Testis (tissue), 3 donors: ENCODE data around the gene TMEFF1. TPM values are rescaled to one million over a fixed set of nuclear protein-coding genes. Genes with fewer than 3 reads are reported as not detected.

Experiments used
- DNase-seq: peaks from one replicate; pipeline ENCODE4 v3.0.0-alpha.2; 2019
- H3K27ac ChIP-seq, 2 donors: fragments of 200-600 bp; sonication (generic); one replicate each; pipeline ENCODE4 v1.5.1; 2019
- H3K27me3 ChIP-seq: fragments of 200-600 bp; sonication (generic); one replicate; pipeline ENCODE4 v1.5.1; 2019
- H3K36me3 ChIP-seq: fragments of 200-600 bp; sonication (generic); one replicate; pipeline ENCODE4 v1.5.1; 2017; ENCODE audit warnings: low read depth; ENCODE audit errors: missing control alignments
- H3K4me1 ChIP-seq: fragments of 200-600 bp; sonication (generic); one replicate; pipeline ENCODE4 v1.5.1; 2019
- H3K4me3 ChIP-seq, 2 donors: fragments of 200-600 bp; sonication (generic); one replicate each; pipeline ENCODE4 v1.5.1; 2017 to 2019
- H3K9me3 ChIP-seq: fragments of 200-600 bp; sonication (generic); one replicate; pipeline ENCODE4 v1.5.1; 2017
- CTCF ChIP-seq, 3 experiments: fragments of 450-650 bp in 2 of 3; fragments of 200-600 bp in 1 of 3; sonication (generic) in 1 of 3; IDR thresholded peaks; one replicate each; pipeline ENCODE4 v1.5.1; 2016 to 2019; ENCODE audit warnings: antibody characterized with exemption in 3 of 3, mild to moderate bottlenecking in 2 of 3, moderate library complexity in 1 of 3
- POLR2A ChIP-seq: fragments of 450-650 bp; IDR thresholded peaks from one replicate; pipeline ENCODE4 v1.6.1; 2017; ENCODE audit warnings: antibody characterized with exemption, mild to moderate bottlenecking, moderate library complexity
- WGBS, 2 donors: methylation state at CpG; one replicate each; pipeline ENCODE4 v1.1.5; 2018; 5-methylcytosine and 5-hydroxymethylcytosine counted together
- intact Hi-C: fragments of 100-400 bp; cut with DNase I; formaldehyde crosslinking; loops from one replicate; pipeline ENCODE4 v1.15.1; 2023; ENCODE audit warnings: low total_unique reads
- polyA plus RNA-seq: library from polyadenylated mRNA; stranded (reverse); fragments of 350-450 nt; fragmentation: Illumina TruSeq; extraction: RNeasy Lipid Tissue Mini Kit (QIAGEN cat#74804); gene quantifications from one replicate; pipeline ENCODE4 v1.2.3, GENCODE V29; 2014; ENCODE audit warnings: low read depth, low replicate concordance; ENCODE audit not compliant: insufficient read depth
- total RNA-seq, 2 donors: library from RNA; depleted of rRNA; stranded (reverse); fragments of >200 nt; gene quantifications; one replicate each; pipeline ENCODE4 v1.2.3, GENCODE V29; 2016

The TMEFF1 gene
- total and polyA plus RNA-seq, 3 donors from 2014 or later = 2.3 to 8.7 (median 5.9) TPM

- no peaks in the 10 kb centered on the region for H3K36me3 ChIP-seq
- no peaks in the 10 kb centered on the region for H3K27me3 ChIP-seq
- intact Hi-C loops = no loop called here
- 89 to 90% methylated on average over 1 of the region's 1 CpG for WGBS, 2 donors
- no peak overlapping the region for H3K4me3 ChIP-seq
- H3K27ac ChIP-seq = no peak overlapping the region
- no peaks in the 10 kb centered on the region for H3K9me3 ChIP-seq
- TF ChIP-seq POLR2A (no peak), CTCF (IDR thresholded peaks at IDR 0.05) (no peak)
- no peaks in the 10 kb centered on the region for H3K4me1 ChIP-seq
- DNase-seq = no peak
Measured at GRCh38 chr9:100488177-100488576, 15.2 kb downstream of the TMEFF1 start.

- no peaks in the 10 kb centered on the region for H3K36me3 ChIP-seq
- TF ChIP-seq POLR2A (no peak), CTCF (IDR thresholded peaks at IDR 0.05) (no peak)
- no peak overlapping the region for H3K27ac ChIP-seq
- no peak overlapping the region for H3K4me3 ChIP-seq
- intact Hi-C loops = no loop called here
- no peaks in the 10 kb centered on the region for H3K27me3 ChIP-seq
- WGBS, 2 donors = 82 to 93% methylated on average over 4 of the region's 4 CpGs
- H3K4me1 ChIP-seq = no peaks in the 10 kb centered on the region
- no peaks in the 10 kb centered on the region for H3K9me3 ChIP-seq
- no peak for DNase-seq
Measured at GRCh38 chr9:100489836-100490235, 16.9 kb downstream of the TMEFF1 start.

GRCh38 chr9:100492952-100493351, 20.0 kb downstream of the TMEFF1 start:
- TF ChIP-seq CTCF (IDR thresholded peaks at IDR 0.05) (no peak), POLR2A (no peak)
- Histone ChIP-seq H3K4me1 (no peaks in the 10 kb centered on the region), H3K4me3 (no peak overlapping the region), H3K27ac (no peak overlapping the region), H3K9me3 (no peaks in the 10 kb centered on the region), H3K27me3 (no peaks in the 10 kb centered on the region), H3K36me3 (no peaks in the 10 kb centered on the region)
- DNase-seq = no peak
- intact Hi-C loops = no loop called here
- WGBS, 2 donors = 89% methylated on average over 2 of the region's 2 CpGs

- Histone ChIP-seq H3K9me3 (no peaks in the 10 kb centered on the region), H3K27ac (no peak overlapping the region), H3K36me3 (no peaks in the 10 kb centered on the region), H3K4me1 (no peaks in the 10 kb centered on the region), H3K27me3 (no peaks in the 10 kb centered on the region), H3K4me3 (no peak overlapping the region)
- WGBS, 2 donors = 92 to 93% methylated on average over 5 of the region's 5 CpGs
- TF ChIP-seq CTCF (IDR thresholded peaks at IDR 0.05) (no peak), POLR2A (no peak)
- intact Hi-C loops = no loop called here
- no peak for DNase-seq
Measured at GRCh38 chr9:100498592-100498991, 25.6 kb downstream of the TMEFF1 start.

- 87 to 94% methylated on average over 4 of the region's 4 CpGs for WGBS, 2 donors
- Histone ChIP-seq H3K27me3 (no peaks in the 10 kb centered on the region), H3K9me3 (no peaks in the 10 kb centered on the region), H3K4me3 (no peak overlapping the region), H3K36me3 (no peaks in the 10 kb centered on the region), H3K27ac (no peak overlapping the region), H3K4me1 (no peaks in the 10 kb centered on the region)
- intact Hi-C loops = no loop called here
- TF ChIP-seq POLR2A (no peak), CTCF (IDR thresholded peaks at IDR 0.05) (no peak)
- no peak for DNase-seq
Measured at GRCh38 chr9:100499460-100499859, 26.5 kb downstream of the TMEFF1 start.
